Stimulated activated CD8-positive, alpha-beta memory T cell treated with anti-CD3 and anti-CD28 coated beads, Interleukin-4, amount 100 ng/mL, for 1 hour (primary cell): Measurements from ENCODE around the gene KDM5C.
A peak's percentile ranks its signal among the peaks of the same experiment; 100 is the strongest.

Source experiments
- DNase-seq, 2 donors: peaks; one replicate each; pipeline ENCODE4 v3.0.0-alpha.2; 2020; ENCODE audit warnings: low read depth in 2 of 2, low spot score in 1 of 2

Gene KDM5C

DNA sequence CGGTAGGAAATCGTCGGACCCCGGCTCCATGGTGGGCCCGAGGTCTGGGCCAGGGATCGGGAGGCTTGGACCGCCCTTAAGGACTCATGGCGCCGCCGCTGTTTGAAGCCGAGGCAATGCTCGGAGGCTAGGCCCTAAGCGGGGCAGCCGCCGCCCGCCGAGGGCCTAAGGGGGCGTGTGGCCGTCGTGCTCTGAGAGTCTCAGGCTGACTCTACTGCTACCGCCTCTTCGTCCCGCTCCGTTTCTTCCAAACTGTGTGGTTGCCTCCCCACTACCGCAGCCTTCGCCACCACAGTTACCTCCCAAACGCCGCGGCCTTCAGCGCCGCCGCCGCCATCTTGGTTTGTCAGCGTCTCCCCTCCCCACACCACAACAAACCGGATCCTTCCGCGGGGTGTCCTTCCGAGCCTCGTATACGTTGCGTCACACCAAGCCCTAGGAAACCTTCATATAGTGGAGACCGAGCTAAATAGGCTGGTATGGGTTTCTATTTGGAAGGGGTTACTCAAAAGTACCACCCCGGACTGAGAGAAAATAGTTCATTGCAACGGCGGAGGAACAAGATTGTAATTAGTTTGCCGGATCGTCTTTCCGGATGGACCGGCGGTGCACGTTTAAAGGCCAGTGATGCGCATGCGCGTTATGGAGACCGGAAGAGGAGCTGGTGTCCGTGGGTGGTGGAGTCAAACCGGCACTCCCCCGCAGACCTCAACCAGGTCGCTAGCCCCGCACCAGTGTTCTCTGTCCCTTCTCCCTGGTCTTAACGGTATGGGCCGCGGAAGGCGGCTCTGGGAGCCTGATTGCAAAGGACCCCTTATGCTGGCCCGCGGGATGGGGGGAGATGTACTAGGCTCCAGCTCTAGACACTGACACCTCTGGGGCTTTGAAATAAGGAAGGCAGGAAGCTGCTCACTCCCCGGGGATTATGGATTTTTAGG is at the start of gene KDM5C:
Gene KDM5C, minus strand, starts transcription at position 348 of the 938 bp plus-strand sequence. Its CDS starts 318 bp downstream, at position 30.
- DNase-seq = peak; percentile 72 to 93

- no peak for DNase-seq
Observed at GRCh38 chrX:53272808-53273337, 47.9 kb upstream of the KDM5C start.

DNA sequence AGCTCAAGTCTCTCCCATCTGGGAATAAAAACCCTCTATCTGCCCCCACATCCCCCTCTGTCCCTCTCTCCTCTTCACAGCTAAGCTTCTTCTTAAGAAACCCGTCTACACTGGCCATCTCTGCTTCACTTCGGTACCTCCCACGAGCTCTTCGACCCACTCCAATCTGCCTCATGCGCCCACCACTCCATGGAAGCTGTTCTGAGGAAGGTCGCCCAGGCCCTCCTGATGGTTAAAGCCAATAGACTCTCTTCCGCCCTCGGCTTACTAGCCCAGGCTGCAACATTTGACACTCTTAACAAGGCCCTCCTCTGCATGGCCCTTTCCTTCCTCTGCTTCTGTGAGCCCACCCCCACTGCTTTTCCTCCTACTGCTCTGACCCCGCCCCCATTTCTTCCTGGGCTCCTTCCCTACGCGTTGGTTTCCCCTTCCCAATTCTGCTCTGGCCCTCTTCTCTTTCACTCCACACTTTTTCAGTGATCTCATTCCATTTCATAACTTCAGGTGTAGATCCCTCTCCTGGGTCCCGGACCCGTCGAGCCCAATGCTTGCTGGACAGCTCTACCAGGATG is 44.6 kb upstream of the KDM5C start:
- no peak for DNase-seq

DNA sequence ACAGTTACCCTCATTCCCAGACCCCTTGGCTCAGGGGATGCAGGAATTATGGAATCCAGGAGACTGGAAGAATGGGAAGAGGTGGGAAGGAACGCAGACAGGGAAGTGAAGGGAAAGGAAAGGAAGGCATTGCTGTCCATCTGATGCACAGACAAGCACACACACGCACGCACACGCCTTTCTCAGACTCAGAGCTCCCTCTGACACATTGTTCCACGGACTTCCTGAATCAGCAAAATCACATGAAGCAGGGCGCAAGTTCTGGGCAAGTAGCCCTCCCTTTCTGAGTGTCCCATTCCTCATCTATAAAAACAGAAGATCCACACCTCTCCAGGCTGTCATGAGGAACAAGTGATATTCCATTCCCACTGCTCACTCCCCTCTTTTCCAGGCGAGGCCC is 43.2 kb upstream of the KDM5C start:
- no peak for DNase-seq

DNA sequence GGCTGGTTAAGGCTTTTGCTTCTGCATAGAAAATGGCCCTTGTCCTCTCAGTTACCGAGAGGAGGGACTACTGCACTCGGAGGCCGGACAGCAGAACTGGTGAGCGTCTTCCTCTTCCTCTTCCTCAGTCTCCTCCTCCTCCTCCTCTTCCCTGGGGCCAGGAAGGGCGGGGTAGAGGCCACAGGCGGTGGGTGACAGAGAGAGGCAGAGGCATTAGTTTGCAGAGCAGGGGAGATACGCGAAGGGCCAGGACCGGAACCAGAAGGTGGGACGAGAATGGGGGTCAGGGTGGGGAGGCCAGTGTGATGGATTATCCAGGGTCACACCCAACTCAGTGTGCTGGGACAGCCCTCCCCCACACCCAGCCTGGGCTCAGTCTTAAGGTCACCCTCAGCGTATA is 41.9 kb upstream of the KDM5C start:
- no peak for DNase-seq

GRCh38 chrX:53265771-53266574 is 41.0 kb upstream of the KDM5C start:
- no peak for DNase-seq

GRCh38 chrX:53263597-53264094 is 38.6 kb upstream of the KDM5C start:
- DNase-seq = no peak

DNA sequence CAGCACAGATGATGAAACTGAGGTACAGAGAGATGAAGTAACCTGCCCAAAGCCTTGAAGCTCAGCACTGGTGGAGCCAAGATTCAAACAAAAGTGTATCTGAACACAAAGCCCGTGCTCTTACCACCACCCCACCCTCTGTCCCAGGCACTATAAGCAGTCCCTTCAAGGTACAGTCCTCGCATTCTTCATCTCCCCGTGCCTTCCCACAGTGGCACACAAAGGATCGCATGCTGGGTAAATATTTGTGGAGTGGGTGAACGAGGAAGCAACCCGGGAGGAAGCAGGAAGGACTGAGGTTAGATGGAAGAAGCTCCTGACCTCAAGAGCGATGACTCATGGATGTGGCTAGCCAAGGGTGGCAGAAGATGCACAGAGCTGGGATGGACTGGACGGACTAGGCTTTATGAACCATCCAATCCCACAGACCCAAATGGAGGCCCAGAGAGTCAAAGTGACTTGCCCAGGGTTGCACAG is 37.9 kb upstream of the KDM5C start:
- no peak for DNase-seq

GRCh38 chrX:53262189-53262917 is 37.3 kb upstream of the KDM5C start:
- no peak for DNase-seq

DNA sequence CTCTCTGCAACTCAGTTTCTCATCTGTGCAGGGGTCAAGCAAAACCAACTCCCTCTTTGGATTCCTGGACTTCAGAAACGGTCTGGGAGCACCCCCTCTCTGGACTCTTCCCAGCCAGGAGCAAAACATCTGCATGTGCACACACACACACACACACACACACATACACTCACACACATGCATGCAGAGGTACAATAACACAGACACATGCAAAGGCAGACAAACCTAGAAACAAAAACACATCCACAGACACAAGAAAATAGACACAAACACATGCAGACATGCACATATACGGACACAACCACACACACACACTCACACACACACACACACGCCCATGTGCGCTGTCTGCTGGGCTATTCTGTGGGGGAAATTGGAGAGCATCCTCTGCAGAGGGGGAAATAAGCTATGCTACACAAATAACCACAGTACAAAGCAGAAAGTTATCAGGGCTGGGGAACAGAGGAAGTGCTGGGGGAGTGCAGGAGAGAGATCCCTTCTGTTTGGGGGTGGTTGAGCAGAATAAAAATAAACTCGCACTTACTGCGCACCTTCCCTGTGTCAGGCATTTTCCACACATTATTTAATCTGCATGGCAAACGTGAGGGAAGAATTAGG is 36.5 kb upstream of the KDM5C start:
- no peak for DNase-seq

DNA sequence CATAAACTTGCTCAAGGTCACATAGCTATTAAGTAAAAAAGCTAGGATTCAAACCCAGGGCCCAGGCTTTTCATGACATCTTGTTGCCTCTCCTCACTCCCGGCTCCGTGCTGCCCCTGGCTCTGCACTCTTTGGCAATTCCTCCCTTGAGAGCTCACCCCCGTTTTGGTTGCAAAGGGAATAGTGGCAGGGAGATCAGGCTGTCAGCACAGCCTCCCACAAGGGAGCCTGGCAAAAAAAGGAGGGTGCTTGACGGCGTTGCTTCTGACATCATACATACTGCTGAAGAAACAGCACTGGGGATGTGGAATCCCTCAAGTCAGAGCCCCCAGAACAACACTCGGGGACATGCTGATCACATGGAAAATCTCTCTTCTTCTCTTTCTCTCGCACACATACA is 35.8 kb upstream of the KDM5C start:
- DNase-seq = no peak

- no peak for DNase-seq
Observed at GRCh38 chrX:53257670-53258423, 32.8 kb upstream of the KDM5C start.

DNA sequence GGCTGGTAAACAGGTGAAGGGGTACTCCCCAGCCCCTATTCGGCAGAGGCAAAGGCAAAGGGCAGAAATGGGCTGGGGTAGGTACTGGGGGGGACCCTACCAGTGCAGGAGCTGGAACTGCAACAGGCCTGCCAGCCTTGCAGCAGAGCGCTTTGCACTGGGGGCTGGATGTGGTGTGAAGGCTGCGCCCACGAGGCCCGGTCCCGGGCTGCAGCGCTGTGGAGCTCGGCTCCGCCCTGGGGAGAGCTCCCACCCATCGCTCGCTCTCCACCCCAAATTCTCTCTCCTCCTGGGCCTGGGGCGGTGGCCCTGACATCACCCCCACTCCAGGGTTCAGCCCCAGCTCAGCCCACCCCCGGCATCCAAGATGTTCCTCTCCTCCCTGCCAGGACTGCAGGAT is 32.2 kb upstream of the KDM5C start:
- no peak for DNase-seq

GRCh38 chrX:53256446-53257041 is 31.5 kb upstream of the KDM5C start:
- no peak for DNase-seq

GRCh38 chrX:53255738-53256191 is 30.8 kb upstream of the KDM5C start:
- DNase-seq = no peak

GRCh38 chrX:53254570-53255461 is 29.8 kb upstream of the KDM5C start:
- DNase-seq = no peak

DNA sequence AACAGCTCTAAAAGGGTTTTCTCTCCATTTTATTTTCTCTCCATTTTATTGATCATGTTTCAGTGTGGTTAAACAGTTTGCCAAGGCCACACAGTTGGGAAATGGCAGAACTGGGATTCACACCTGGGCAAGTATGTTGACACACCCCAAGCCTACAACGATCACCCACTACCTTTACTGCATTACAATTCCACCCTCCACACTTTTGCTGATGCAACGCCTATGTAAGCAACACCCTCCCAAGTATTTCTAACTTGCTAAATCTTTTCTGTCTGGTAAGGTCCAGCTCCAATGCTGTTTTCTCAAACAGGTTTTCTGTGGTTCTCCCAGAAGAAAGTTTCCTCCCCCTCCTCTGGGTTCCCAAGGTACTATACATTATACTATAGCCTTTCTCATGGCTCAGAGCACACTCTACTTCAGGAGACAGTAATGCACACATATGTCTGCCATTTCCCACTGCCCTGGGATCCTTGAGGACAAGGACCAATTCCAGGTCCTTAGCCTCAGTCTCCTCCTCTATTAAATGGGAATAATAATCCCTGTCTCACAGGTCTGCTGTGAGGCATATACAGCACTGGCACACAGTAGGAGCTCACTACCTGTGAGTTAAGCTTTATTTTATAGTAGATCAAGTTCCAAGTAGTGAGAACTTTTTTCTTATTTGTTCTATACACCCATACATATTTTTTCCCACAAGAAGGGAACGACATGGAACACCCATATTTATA is 28.4 kb upstream of the KDM5C start:
- DNase-seq = no peak
